SK-N-SH (cell line): ENCODE results near the gene CPLX1. TPM values are rescaled to one million over a fixed set of nuclear protein-coding genes. Genes with fewer than 3 reads are reported as not detected.

ENCODE experiments used
- CTCF ChIA-PET: fragments of 300-600, 350-600 bp; formaldehyde crosslinking; extraction: SDS; loops from one replicate; lab custom pipeline; 2021; lab: Yijun Ruan, JAX
- POLR2A ChIA-PET: fragments of 350-600 bp; sonication (Branson Sonifier 250); formaldehyde crosslinking; extraction: SDS; loops from one replicate; lab custom pipeline; 2020; ENCODE audit warnings: antibody characterized with exemption, inconsistent platforms; lab: Yijun Ruan, JAX
- DNase-seq: peaks from one replicate; pipeline ENCODE4 v3.0.0; 2012
- H2AFZ ChIP-seq: fragments of 200-600 bp; sonication (generic); 2 replicates; pipeline ENCODE4 v1.8.1; 2016; ENCODE audit warnings: antibody characterized with exemption, mild to moderate bottlenecking, low read depth
- H3F3A ChIP-seq: fragments of 200-600 bp; sonication (generic); replicated peaks from 2 replicates; pipeline ENCODE3; 2016; ENCODE audit warnings: antibody characterized with exemption, mild to moderate bottlenecking; ENCODE audit not compliant: insufficient read depth
- H3K27ac ChIP-seq, 2 experiments: fragments of 200-500 bp in 1 of 2; fragments of 200-600 bp in 1 of 2; sonication (Bioruptor generic) in 1 of 2; sonication (generic), shearing (Covaris generic) in 1 of 2; 2 replicates each; pipeline versions ENCODE4 v1.5.1 to v1.6.1; 2014 to 2016; ENCODE audit warnings: low read depth in 2 of 2, inconsistent platforms in 1 of 2, low read length in 1 of 2, mild to moderate bottlenecking in 1 of 2, mixed read lengths in 1 of 2
- H3K27me3 ChIP-seq: fragments of 200-600 bp; sonication (generic), shearing (Covaris generic); 2 replicates; pipeline ENCODE4 v1.6.1; 2016; ENCODE audit warnings: mixed run types; ENCODE audit not compliant: insufficient read depth
- H3K36me3 ChIP-seq, 2 experiments: fragments of 200-500 bp in 1 of 2; fragments of 200-600 bp in 1 of 2; sonication (Bioruptor generic) in 1 of 2; sonication (generic) in 1 of 2; replicated peaks in 1 of 2; 2 replicates each; pipeline versions ENCODE3 to v1.5.1; 2014 to 2016; ENCODE audit warnings: low read length in 1 of 2, mild to moderate bottlenecking in 1 of 2; ENCODE audit not compliant: insufficient read depth in 2 of 2, control insufficient read depth in 1 of 2
- H3K4me1 ChIP-seq, 2 experiments: fragments of 200-500 bp in 1 of 2; fragments of 200-600 bp in 1 of 2; sonication (Bioruptor generic) in 1 of 2; sonication (generic), shearing (Covaris generic) in 1 of 2; 2 replicates each; pipeline versions ENCODE4 v1.5.1 to v1.6.1; 2014 to 2016; ENCODE audit warnings: low read depth in 1 of 2, low read length in 1 of 2, mixed run types in 1 of 2; ENCODE audit not compliant: insufficient read depth in 2 of 2, control insufficient read depth in 1 of 2
- H3K4me2 ChIP-seq: fragments of 200-600 bp; sonication (generic), shearing (Covaris generic); 2 replicates; pipeline ENCODE4 v1.6.1; 2017; ENCODE audit warnings: mixed run types
- H3K4me3 ChIP-seq, 2 experiments: fragments of 200-500 bp in 1 of 2; fragments of 200-600 bp in 1 of 2; sonication (Bioruptor generic) in 1 of 2; sonication (generic), shearing (Covaris generic) in 1 of 2; 2 replicates each; pipeline versions ENCODE4 v1.5.1 to v1.8.1; 2014 to 2016; ENCODE audit warnings: low read depth in 2 of 2, inconsistent platforms in 1 of 2, low read length in 1 of 2, mild to moderate bottlenecking in 1 of 2, mixed read lengths in 1 of 2, moderate library complexity in 1 of 2
- H3K79me2 ChIP-seq: fragments of 200-600 bp; sonication (generic); 2 replicates; pipeline ENCODE4 v1.8.1; 2017; ENCODE audit warnings: mild to moderate bottlenecking; ENCODE audit not compliant: insufficient read depth
- H3K9ac ChIP-seq: fragments of 200-600 bp; sonication (generic); 2 replicates; pipeline ENCODE4 v1.6.1; 2017; ENCODE audit warnings: mixed run types
- H3K9me2 ChIP-seq: fragments of 200-600 bp; sonication (generic); 2 replicates; pipeline ENCODE4 v1.6.1; 2017; ENCODE audit warnings: mixed run types
- H3K9me3 ChIP-seq: fragments of 200-600 bp; sonication (generic); 2 replicates; pipeline ENCODE4 v1.6.1; 2017; ENCODE audit warnings: mixed run types, mild to moderate bottlenecking, moderate library complexity
- H4K20me1 ChIP-seq: fragments of 200-600 bp; sonication (generic); 2 replicates; pipeline ENCODE4 v1.6.1; 2017; ENCODE audit warnings: mild to moderate bottlenecking, mixed run types; ENCODE audit not compliant: insufficient read depth
- ELF1 ChIP-seq: IDR thresholded peaks from 2 replicates; pipeline ENCODE4 v1.4.0; 2012
- EZH2phosphoT487 ChIP-seq: fragments of 200-600 bp; sonication (generic); IDR thresholded peaks from 2 replicates; pipeline ENCODE4 v1.6.1; 2017; ENCODE audit warnings: low read depth, mixed run types, mild to moderate bottlenecking, antibody characterized with exemption, moderate library complexity, borderline replicate concordance
- GATA2 ChIP-seq: sonication (generic); formaldehyde crosslinking; IDR thresholded peaks from 2 replicates; pipeline ENCODE4 v1.5.0; 2020; ENCODE audit warnings: mild to moderate bottlenecking, missing genetic modification reagents
- MEF2A ChIP-seq: IDR thresholded peaks from 2 replicates; pipeline ENCODE4 v1.4.0; 2012; ENCODE audit warnings: low read depth, borderline replicate concordance
- NRF1 ChIP-seq: IDR thresholded peaks from 2 replicates; pipeline ENCODE4 v1.6.1; 2012; ENCODE audit warnings: low read depth, mild to moderate bottlenecking, low read length
- POLR2AphosphoS5 ChIP-seq: IDR thresholded peaks from 2 replicates; pipeline ENCODE4 v1.6.1; 2012; ENCODE audit warnings: low read depth, low read length
- RAD21 ChIP-seq: IDR thresholded peaks from 2 replicates; pipeline ENCODE4 v1.6.1; 2012; ENCODE audit warnings: mild to moderate bottlenecking, low read length
- RCOR1 ChIP-seq: fragments of 150-350 bp; IDR thresholded peaks from 2 replicates; pipeline ENCODE4 v1.6.1; 2017; ENCODE audit warnings: antibody characterized with exemption, low read length
- REST ChIP-seq: IDR thresholded peaks from 2 replicates; pipeline ENCODE4 v1.6.1; 2012; ENCODE audit warnings: mild to moderate bottlenecking, low read depth, low read length, moderate library complexity
- RFX5 ChIP-seq: IDR thresholded peaks from 2 replicates; pipeline ENCODE4 v1.6.1; 2012; ENCODE audit warnings: mild to moderate bottlenecking, improper control_type of control experiment, low read length
- SIN3A ChIP-seq: IDR thresholded peaks from 2 replicates; pipeline ENCODE4 v1.6.1; 2012; ENCODE audit warnings: low read depth, mild to moderate bottlenecking, low read length, moderate library complexity, borderline replicate concordance
- SMC3 ChIP-seq: IDR thresholded peaks from 2 replicates; pipeline ENCODE4 v1.6.1; 2012; ENCODE audit warnings: low read depth, low read length, improper control_type of control experiment
- USF2 ChIP-seq: fragments of 150-350 bp; IDR thresholded peaks from 2 replicates; pipeline ENCODE4 v1.6.1; 2017; ENCODE audit warnings: antibody characterized with exemption, low read length, low read depth, borderline replicate concordance
- YY1 ChIP-seq: IDR thresholded peaks from 2 replicates; pipeline ENCODE4 v1.4.0; 2012; ENCODE audit warnings: low read depth, mild to moderate bottlenecking
- WGBS: methylation state at CpG from one replicate; pipeline ENCODE4 v1.1.6; 2017; ENCODE audit warnings: low lambda C conversion rate; 5-methylcytosine and 5-hydroxymethylcytosine counted together
- polyA plus RNA-seq, 3 experiments: library from polyadenylated mRNA; depleted of rRNA; stranded (reverse); fragments of >200 nt; gene quantifications; 2 replicates each; pipeline ENCODE4 v1.2.3, GENCODE V29; 2012
- TF ChIP-seq, protein P1 (sequence below): IDR thresholded peaks from 2 replicates; pipeline ENCODE4 v1.4.0; 2012; ENCODE audit warnings: low read depth, borderline replicate concordance

The CPLX1 gene
- polyA plus RNA-seq, 1 of the 3 experiments (the other 2 are of a cell fraction), result 0.56 TPM

DNA sequence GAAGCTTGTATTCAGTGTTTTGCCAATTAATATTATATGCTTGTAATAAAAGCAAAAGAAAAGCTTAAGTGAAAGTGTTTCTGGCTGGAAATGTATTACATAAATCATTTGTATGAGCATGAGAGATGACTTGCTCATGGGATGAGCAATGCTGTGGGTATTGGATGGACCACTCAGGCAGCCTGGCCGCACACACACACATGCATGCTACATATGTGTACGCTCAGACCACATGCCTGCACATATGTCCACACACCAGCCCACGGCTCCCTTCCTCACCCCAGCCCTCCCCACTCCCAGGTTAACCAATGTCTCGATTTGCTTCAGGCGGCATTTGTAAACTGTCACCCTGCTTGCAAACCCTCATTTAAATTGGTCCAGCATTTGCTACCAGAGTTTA is 55.9 kb downstream of the CPLX1 start:
- no peak overlapping the region for H2AFZ ChIP-seq
- H3K79me2 ChIP-seq, result peaks cover 80% of the 10 kb centered on the region
- no peak overlapping the region for H3K4me3 ChIP-seq
- no peak overlapping the region for H3K4me2 ChIP-seq
- WGBS, result 98% methylated on average over 5 of the region's 5 CpGs
- no peaks in the 10 kb centered on the region for H3K9me3 ChIP-seq
- H3K27ac ChIP-seq, result no peak overlapping the region
- TF ChIP-seq, protein P1, sequence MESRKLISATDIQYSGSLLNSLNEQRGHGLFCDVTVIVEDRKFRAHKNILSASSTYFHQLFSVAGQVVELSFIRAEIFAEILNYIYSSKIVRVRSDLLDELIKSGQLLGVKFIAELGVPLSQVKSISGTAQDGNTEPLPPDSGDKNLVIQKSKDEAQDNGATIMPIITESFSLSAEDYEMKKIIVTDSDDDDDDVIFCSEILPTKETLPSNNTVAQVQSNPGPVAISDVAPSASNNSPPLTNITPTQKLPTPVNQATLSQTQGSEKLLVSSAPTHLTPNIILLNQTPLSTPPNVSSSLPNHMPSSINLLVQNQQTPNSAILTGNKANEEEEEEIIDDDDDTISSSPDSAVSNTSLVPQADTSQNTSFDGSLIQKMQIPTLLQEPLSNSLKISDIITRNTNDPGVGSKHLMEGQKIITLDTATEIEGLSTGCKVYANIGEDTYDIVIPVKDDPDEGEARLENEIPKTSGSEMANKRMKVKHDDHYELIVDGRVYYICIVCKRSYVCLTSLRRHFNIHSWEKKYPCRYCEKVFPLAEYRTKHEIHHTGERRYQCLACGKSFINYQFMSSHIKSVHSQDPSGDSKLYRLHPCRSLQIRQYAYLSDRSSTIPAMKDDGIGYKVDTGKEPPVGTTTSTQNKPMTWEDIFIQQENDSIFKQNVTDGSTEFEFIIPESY, result no peak
- no peak for TF ChIP-seq MEF2A
- no peak for TF ChIP-seq SMC3
- TF ChIP-seq, all 33 proteins: peak for 0
- POLR2A ChIA-PET, result no interaction called here
- H3K9ac ChIP-seq, result no peak overlapping the region
- H3K36me3 ChIP-seq, result peaks cover 49 to 59% of the 10 kb centered on the region in 2 experiments
- H3K4me1 ChIP-seq, result peaks cover 0 to 12% of the 10 kb centered on the region in 2 experiments; a peak in 1 of 4 replicates
- no peak for DNase-seq
- CTCF ChIA-PET, result interaction anchor here (1.4 kb wide), 1 partner anchor 86 kb away, joined by 3 read pairs; no protein-coding TSS in a partner anchor
- peaks cover 92% of the 10 kb centered on the region for H4K20me1 ChIP-seq
- H3K9me2 ChIP-seq, result no peaks in the 10 kb centered on the region
- H3K27me3 ChIP-seq, result no peaks in the 10 kb centered on the region
- peaks cover 27% of the 10 kb centered on the region for H3F3A ChIP-seq

GRCh38 chr4:769511-769910 is 56.4 kb downstream of the CPLX1 start:
- Histone ChIP-seq H3K9me2 (no peaks in the 10 kb centered on the region), H3K27me3 (no peaks in the 10 kb centered on the region), H2AFZ (no peak overlapping the region), H3F3A (peaks cover 27% of the 10 kb centered on the region), H3K36me3 (peaks cover 51 to 63% of the 10 kb centered on the region in 2 experiments), H3K4me2 (no peak overlapping the region), H3K9ac (no peak overlapping the region), H3K79me2 (peaks cover 79% of the 10 kb centered on the region), H4K20me1 (peaks cover 92% of the 10 kb centered on the region), H3K9me3 (no peaks in the 10 kb centered on the region), H3K27ac (no peak overlapping the region; a peak in 1 of 4 replicates), H3K4me3 (no peak overlapping the region), H3K4me1 (peaks cover 0 to 12% of the 10 kb centered on the region in 2 experiments; a peak in 1 of 4 replicates)
- no peak for DNase-seq
- ChIA-PET CTCF (interaction anchor here (1.4 kb wide), 1 partner anchor 86 kb away, joined by 3 read pairs; no protein-coding TSS in a partner anchor), POLR2A (interaction anchor here (1.2 kb wide), 1 partner anchor 12 kb away, joined by 3 read pairs; no protein-coding TSS in a partner anchor)
- TF ChIP-seq SMC3 (no peak), POLR2AphosphoS5 (peak; percentile 45; the same call in 1 of the 2 replicates)
- WGBS, result 96% methylated on average over 19 of the region's 19 CpGs

DNA sequence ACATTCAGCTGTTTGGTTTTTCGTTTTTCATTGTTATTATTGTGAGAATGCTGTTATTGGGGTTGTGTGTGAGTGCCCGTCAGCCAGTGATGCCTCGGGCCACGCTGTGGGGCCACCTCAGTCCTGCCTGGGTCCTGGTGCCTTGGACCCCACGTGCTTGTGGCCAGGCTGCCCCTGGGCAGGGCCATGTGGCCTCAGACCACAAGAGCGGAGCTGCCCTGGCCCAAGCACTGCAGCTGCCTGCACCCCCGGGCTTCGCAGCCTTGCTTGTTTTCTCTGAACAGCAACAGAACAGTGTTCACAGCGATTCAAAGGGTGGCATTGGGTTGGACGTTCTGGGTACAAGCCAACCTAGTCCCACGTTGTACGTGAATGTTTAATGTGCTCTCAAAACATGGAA is 56.9 kb downstream of the CPLX1 start:
- Histone ChIP-seq H3K27ac (no peak overlapping the region; a peak in 1 of 4 replicates), H3K4me3 (no peak overlapping the region), H3K79me2 (peaks cover 75% of the 10 kb centered on the region), H3K27me3 (no peaks in the 10 kb centered on the region), H3K4me2 (no peak overlapping the region), H3K9ac (no peak overlapping the region), H3K4me1 (peaks cover 0 to 12% of the 10 kb centered on the region in 2 experiments; a peak in 1 of 4 replicates), H3F3A (peaks cover 27% of the 10 kb centered on the region), H4K20me1 (peaks cover 91% of the 10 kb centered on the region), H2AFZ (no peak overlapping the region), H3K9me2 (no peaks in the 10 kb centered on the region), H3K36me3 (peaks cover 49 to 67% of the 10 kb centered on the region in 2 experiments), H3K9me3 (no peaks in the 10 kb centered on the region)
- POLR2A ChIA-PET, result interaction anchor here (1.2 kb wide), 1 partner anchor 13 kb away, joined by 3 read pairs; no protein-coding TSS in a partner anchor
- CTCF ChIA-PET, result interaction anchor here (3.4 kb wide), 1 partner anchor 27 kb away, joined by 16 read pairs; no protein-coding TSS in a partner anchor
- no peak for DNase-seq
- WGBS, result 95% methylated on average over 7 of the region's 12 CpGs
- TF ChIP-seq RFX5 (no peak), GATA2 (CRISPR knock-in tag) (no peak), REST (no peak), RCOR1 (no peak), SIN3A (no peak), ELF1 (no peak), EZH2phosphoT487 (no peak), YY1 (no peak), RAD21 (no peak), NRF1 (no peak), MEF2A (no peak), USF2 (no peak)
